ENCODE measurements around the gene AGPAT3.

AGPAT3 gene

GRCh38 chr21:43865540-43866259 is 677 bp downstream of the AGPAT3 start:
- no peaks in the 10 kb centered on the region for H3K27me3 Mint-ChIP-seq (ENCODE audit: low read depth)
- H3K4me3 Mint-ChIP-seq, result peak overlapping the region; percentile 89
- peak overlapping the region; percentile 89 for H3K27ac Mint-ChIP-seq
- H3K9me3 Mint-ChIP-seq, result no peaks in the 10 kb centered on the region
- peaks cover 35% of the 10 kb centered on the region for H3K4me1 Mint-ChIP-seq (ENCODE audit: low read depth)
- H3K36me3 Mint-ChIP-seq (ENCODE audit: low read depth), result peaks cover 28% of the 10 kb centered on the region

GRCh38 chr21:43866260-43866629 is 1.2 kb downstream of the AGPAT3 start:
- Mint-ChIP-seq H3K36me3 (ENCODE audit: low read depth) (peaks cover 34% of the 10 kb centered on the region), H3K27ac (peak overlapping the region; percentile 89), H3K27me3 (ENCODE audit: low read depth) (no peaks in the 10 kb centered on the region), H3K9me3 (no peaks in the 10 kb centered on the region), H3K4me3 (peak overlapping the region; percentile 89), H3K4me1 (ENCODE audit: low read depth) (peaks cover 39% of the 10 kb centered on the region)

DNA sequence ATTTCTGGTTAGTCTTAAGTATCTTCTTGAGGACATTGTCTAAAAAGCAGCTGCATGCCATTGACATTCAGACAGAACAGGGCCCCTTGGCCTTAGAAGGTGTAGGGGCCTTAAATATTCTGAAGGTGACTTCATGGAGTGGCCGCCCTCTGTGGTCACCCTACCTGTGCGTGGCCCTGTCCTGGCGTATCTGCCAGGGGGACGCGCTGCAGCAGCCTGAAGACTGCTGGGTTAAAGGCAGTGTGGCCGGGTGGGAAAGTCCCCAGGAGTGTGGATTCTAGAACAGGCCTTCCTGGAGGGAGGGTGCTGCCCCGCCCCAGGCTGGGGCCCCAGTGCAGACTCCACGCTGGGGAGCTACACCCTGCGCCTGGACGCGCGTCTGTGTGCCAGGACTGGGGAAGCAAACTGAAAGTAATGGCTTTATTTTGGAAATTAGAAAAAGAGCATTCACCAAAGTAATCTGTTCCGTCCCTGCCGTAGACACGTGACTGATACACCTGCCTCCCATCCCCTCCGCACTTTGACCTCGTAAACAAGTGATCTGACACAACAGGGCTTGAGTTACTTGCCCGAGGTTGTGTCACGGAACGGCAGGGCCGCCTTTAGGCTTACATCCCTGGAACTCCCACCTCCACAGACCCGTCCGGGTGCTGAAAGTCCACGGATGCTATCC is 1.8 kb downstream of the AGPAT3 start:
- Mint-ChIP-seq H3K36me3 (ENCODE audit: low read depth) (peaks cover 37% of the 10 kb centered on the region), H3K9me3 (no peaks in the 10 kb centered on the region), H3K4me3 (peak overlapping the region; percentile 89), H3K27ac (peak overlapping the region; percentile 89), H3K27me3 (ENCODE audit: low read depth) (no peaks in the 10 kb centered on the region), H3K4me1 (ENCODE audit: low read depth) (peaks cover 44% of the 10 kb centered on the region)

GRCh38 chr21:43867332-43867703 is 2.3 kb downstream of the AGPAT3 start:
- no peaks in the 10 kb centered on the region for H3K9me3 Mint-ChIP-seq
- H3K4me1 Mint-ChIP-seq (ENCODE audit: low read depth), result peaks cover 45% of the 10 kb centered on the region
- peak overlapping the region; percentile 89 for H3K4me3 Mint-ChIP-seq
- peak overlapping the region; percentile 89 for H3K27ac Mint-ChIP-seq
- H3K27me3 Mint-ChIP-seq (ENCODE audit: low read depth), result no peaks in the 10 kb centered on the region
- H3K36me3 Mint-ChIP-seq (ENCODE audit: low read depth), result peaks cover 40% of the 10 kb centered on the region

GRCh38 chr21:43867948-43868347 is 2.9 kb downstream of the AGPAT3 start:
- Mint-ChIP-seq H3K27me3 (ENCODE audit: low read depth) (no peaks in the 10 kb centered on the region), H3K4me1 (ENCODE audit: low read depth) (peaks cover 51% of the 10 kb centered on the region), H3K9me3 (no peaks in the 10 kb centered on the region), H3K27ac (peak overlapping the region; percentile 89), H3K4me3 (peak overlapping the region; percentile 89), H3K36me3 (ENCODE audit: low read depth) (peaks cover 46% of the 10 kb centered on the region)

DNA sequence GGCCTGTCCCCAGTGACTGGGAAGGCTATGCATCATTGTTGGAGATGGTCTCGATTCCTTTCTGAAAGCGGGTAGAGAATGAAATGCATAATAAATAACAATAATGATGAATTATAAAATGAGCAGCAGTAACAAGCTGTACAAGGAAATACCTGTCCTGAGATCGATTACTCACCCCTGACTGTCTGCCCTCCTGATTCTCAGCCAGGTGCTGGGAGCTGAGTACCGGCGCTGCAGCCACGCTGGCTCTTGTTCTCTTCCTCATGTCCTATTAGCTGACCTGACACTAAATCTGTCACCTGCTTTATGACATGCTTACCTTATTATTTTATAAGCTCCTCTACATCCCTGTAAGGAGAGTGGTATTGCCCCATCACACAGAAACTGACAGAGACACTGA is 3.4 kb downstream of the AGPAT3 start:
- Mint-ChIP-seq H3K9me3 (no peaks in the 10 kb centered on the region), H3K27me3 (ENCODE audit: low read depth) (no peaks in the 10 kb centered on the region), H3K4me3 (no peak overlapping the region), H3K27ac (no peak overlapping the region), H3K36me3 (ENCODE audit: low read depth) (peaks cover 49% of the 10 kb centered on the region), H3K4me1 (ENCODE audit: low read depth) (peaks cover 50% of the 10 kb centered on the region)

- Mint-ChIP-seq H3K4me3 (no peak overlapping the region), H3K36me3 (ENCODE audit: low read depth) (peaks cover 58% of the 10 kb centered on the region), H3K9me3 (no peaks in the 10 kb centered on the region), H3K27ac (no peak overlapping the region), H3K4me1 (ENCODE audit: low read depth) (peaks cover 56% of the 10 kb centered on the region), H3K27me3 (ENCODE audit: low read depth) (no peaks in the 10 kb centered on the region)
These were observed 4.7 kb downstream of the AGPAT3 start for GRCh38 chr21:43869486-43870325.

DNA sequence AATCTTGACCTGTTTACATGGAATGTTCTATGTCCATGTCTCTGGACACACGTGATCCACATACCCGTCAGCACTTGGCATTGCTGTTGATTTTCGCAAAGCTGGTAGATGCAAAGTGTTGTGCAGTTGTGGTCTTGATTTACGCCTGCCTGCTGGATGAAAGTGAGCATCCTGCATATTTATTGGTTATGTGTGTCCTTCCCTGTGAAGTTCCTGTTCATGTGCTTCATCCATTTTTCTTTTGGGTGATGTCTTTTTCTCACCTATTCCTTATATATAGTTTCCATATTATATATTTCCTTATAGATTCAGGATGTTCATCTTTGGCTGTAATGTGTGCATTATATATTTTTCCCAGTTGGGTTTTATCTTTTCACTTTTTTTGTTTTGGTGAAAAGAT is 6.5 kb downstream of the AGPAT3 start:
- H3K36me3 Mint-ChIP-seq (ENCODE audit: low read depth), result peaks cover 66% of the 10 kb centered on the region
- H3K9me3 Mint-ChIP-seq, result peaks cover 4% of the 10 kb centered on the region
- H3K4me3 Mint-ChIP-seq, result no peak overlapping the region
- H3K4me1 Mint-ChIP-seq (ENCODE audit: low read depth), result peaks cover 55% of the 10 kb centered on the region
- H3K27me3 Mint-ChIP-seq (ENCODE audit: low read depth), result no peaks in the 10 kb centered on the region
- H3K27ac Mint-ChIP-seq, result no peak overlapping the region

- peaks cover 58% of the 10 kb centered on the region for H3K36me3 Mint-ChIP-seq (ENCODE audit: low read depth)
- H3K4me3 Mint-ChIP-seq, result no peak overlapping the region
- H3K4me1 Mint-ChIP-seq (ENCODE audit: low read depth), result peaks cover 43% of the 10 kb centered on the region
- peaks cover 4% of the 10 kb centered on the region for H3K9me3 Mint-ChIP-seq
- H3K27me3 Mint-ChIP-seq (ENCODE audit: low read depth), result no peaks in the 10 kb centered on the region
- no peak overlapping the region for H3K27ac Mint-ChIP-seq
These were observed 7.6 kb downstream of the AGPAT3 start for GRCh38 chr21:43872531-43873197.

- Mint-ChIP-seq H3K4me3 (no peak overlapping the region), H3K27ac (no peak overlapping the region), H3K36me3 (ENCODE audit: low read depth) (peaks cover 57% of the 10 kb centered on the region), H3K27me3 (ENCODE audit: low read depth) (no peaks in the 10 kb centered on the region), H3K4me1 (ENCODE audit: low read depth) (peaks cover 38% of the 10 kb centered on the region), H3K9me3 (peaks cover 4% of the 10 kb centered on the region)
These were observed 8.7 kb downstream of the AGPAT3 start for GRCh38 chr21:43873673-43874072.

DNA sequence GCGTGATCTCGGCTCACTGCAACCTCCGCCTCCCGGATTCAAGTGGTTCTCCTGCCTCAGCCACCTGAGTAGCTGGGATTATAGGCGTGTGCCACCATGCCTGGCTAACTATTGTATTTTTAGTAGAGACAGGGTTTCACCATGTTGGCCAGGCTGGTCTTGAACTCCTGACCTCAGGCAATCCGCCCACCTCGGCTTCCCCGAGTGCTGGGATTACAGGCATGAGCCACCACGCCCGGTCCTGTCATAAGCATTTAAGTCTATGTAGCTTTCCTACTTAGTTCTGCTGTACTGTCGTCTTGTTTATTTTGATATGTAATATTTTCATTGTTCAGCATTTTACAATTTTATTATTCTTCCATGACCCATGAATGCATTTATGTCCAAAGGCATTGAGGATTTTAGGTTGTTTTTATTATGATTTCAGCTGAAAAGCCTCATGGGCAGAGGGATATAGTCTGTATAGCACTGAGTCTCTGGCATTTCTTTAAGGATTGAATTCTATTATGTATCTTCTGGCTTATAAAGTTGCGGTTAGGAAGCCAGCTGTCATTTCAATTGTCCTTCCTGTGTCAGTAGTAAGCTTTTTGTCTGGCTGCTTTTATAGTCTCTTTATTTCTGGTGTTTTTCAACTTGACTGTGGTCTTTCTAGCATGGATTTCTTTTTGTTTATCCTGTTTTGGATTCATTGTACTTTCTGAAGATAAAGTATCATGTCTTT is 9.2 kb downstream of the AGPAT3 start:
- Mint-ChIP-seq H3K27me3 (ENCODE audit: low read depth) (no peaks in the 10 kb centered on the region), H3K4me3 (no peak overlapping the region), H3K36me3 (ENCODE audit: low read depth) (peaks cover 52% of the 10 kb centered on the region), H3K4me1 (ENCODE audit: low read depth) (peaks cover 33% of the 10 kb centered on the region), H3K27ac (no peak overlapping the region), H3K9me3 (peaks cover 4% of the 10 kb centered on the region)

GRCh38 chr21:43876605-43877004 is 11.6 kb downstream of the AGPAT3 start:
- Mint-ChIP-seq H3K36me3 (ENCODE audit: low read depth) (peaks cover 46% of the 10 kb centered on the region), H3K4me1 (ENCODE audit: low read depth) (peaks cover 37% of the 10 kb centered on the region), H3K27ac (no peak overlapping the region), H3K4me3 (no peak overlapping the region), H3K9me3 (peaks cover 4% of the 10 kb centered on the region), H3K27me3 (ENCODE audit: low read depth) (no peaks in the 10 kb centered on the region)

GRCh38 chr21:43877936-43878575 is 13.0 kb downstream of the AGPAT3 start:
- Mint-ChIP-seq H3K9me3 (peaks cover 4% of the 10 kb centered on the region), H3K27ac (no peak overlapping the region), H3K27me3 (ENCODE audit: low read depth) (no peaks in the 10 kb centered on the region), H3K4me3 (no peak overlapping the region), H3K4me1 (ENCODE audit: low read depth) (peaks cover 27% of the 10 kb centered on the region), H3K36me3 (ENCODE audit: low read depth) (peaks cover 35% of the 10 kb centered on the region)
